Measurements from ENCODE around the gene CLDN9.
A peak's percentile ranks its signal among the peaks of the same experiment; 100 is the strongest.

CLDN9 gene

GRCh38 chr16:2970563-2970962 is 42.2 kb upstream of the CLDN9 start:
- H3K4me3 ChIP-seq (ENCODE audit: low read length) = peak overlapping the region; percentile 87; the same call in 1 of the 2 replicates
- TF ChIP-seq ZNF274 (IDR thresholded peaks at IDR 0.05; ENCODE audit: low read depth, low read length) = no peak

GRCh38 chr16:2971134-2971984 is 41.4 kb upstream of the CLDN9 start:
- no peak for TF ChIP-seq ZNF274 (IDR thresholded peaks at IDR 0.05; ENCODE audit: low read depth, low read length)

GRCh38 chr16:2971985-2972784 is 40.5 kb upstream of the CLDN9 start:
- H3K4me3 ChIP-seq (ENCODE audit: low read length) = no peak overlapping the region
- TF ChIP-seq ZNF274 (IDR thresholded peaks at IDR 0.05; ENCODE audit: low read depth, low read length) = no peak

More at GRCh38 chr16:2971134-2971984, 41.4 kb upstream of the CLDN9 start:
- no peak overlapping the region; the same call in 1 of the 2 replicates for H3K4me3 ChIP-seq (ENCODE audit: low read length)

GRCh38 chr16:2973093-2973492 is 39.6 kb upstream of the CLDN9 start:
- H3K4me3 ChIP-seq (ENCODE audit: low read length) = no peak overlapping the region
- TF ChIP-seq ZNF274 (IDR thresholded peaks at IDR 0.05; ENCODE audit: low read depth, low read length) = no peak

GRCh38 chr16:2973605-2974318 is 39.0 kb upstream of the CLDN9 start:
- no peak overlapping the region for H3K4me3 ChIP-seq (ENCODE audit: low read length)
- no peak for TF ChIP-seq ZNF274 (IDR thresholded peaks at IDR 0.05; ENCODE audit: low read depth, low read length)

GRCh38 chr16:2974319-2975056 is 38.2 kb upstream of the CLDN9 start:
- no peak for TF ChIP-seq ZNF274 (IDR thresholded peaks at IDR 0.05; ENCODE audit: low read depth, low read length)
- H3K4me3 ChIP-seq (ENCODE audit: low read length) = no peak overlapping the region

- no peak overlapping the region for H3K4me3 ChIP-seq (ENCODE audit: low read length)
- TF ChIP-seq ZNF274 (IDR thresholded peaks at IDR 0.05; ENCODE audit: low read depth, low read length) = no peak
Measured at GRCh38 chr16:2975161-2975795, 37.4 kb upstream of the CLDN9 start.

- no peak for TF ChIP-seq ZNF274 (IDR thresholded peaks at IDR 0.05; ENCODE audit: low read depth, low read length)
- no peak overlapping the region for H3K4me3 ChIP-seq (ENCODE audit: low read length)
Measured at GRCh38 chr16:2976201-2976600, 36.5 kb upstream of the CLDN9 start.

- H3K4me3 ChIP-seq (ENCODE audit: low read length) = no peak overlapping the region
- TF ChIP-seq ZNF274 (IDR thresholded peaks at IDR 0.05; ENCODE audit: low read depth, low read length) = no peak
Measured at GRCh38 chr16:2976673-2977072, 36.0 kb upstream of the CLDN9 start.

- no peak for TF ChIP-seq ZNF274 (IDR thresholded peaks at IDR 0.05; ENCODE audit: low read depth, low read length)
- H3K4me3 ChIP-seq (ENCODE audit: low read length) = no peak overlapping the region
Measured at GRCh38 chr16:2977440-2977839, 35.3 kb upstream of the CLDN9 start.

- TF ChIP-seq ZNF274 (IDR thresholded peaks at IDR 0.05; ENCODE audit: low read depth, low read length) = no peak
Measured at GRCh38 chr16:2979669-2980226, 33.0 kb upstream of the CLDN9 start.

GRCh38 chr16:2980227-2981176 is 32.2 kb upstream of the CLDN9 start, which contains the start of gene PKMYT1:
TSS of gene PKMYT1 (minus strand) at chr16:2980446. CDS start at chr16:2979657, 789 bp downstream.
- peak within 1 kb of the TSS; percentile 67 for H3K4me3 ChIP-seq (ENCODE audit: low read length)
- TF ChIP-seq ZNF274 (IDR thresholded peaks at IDR 0.05; ENCODE audit: low read depth, low read length) = no peak

More at GRCh38 chr16:2979669-2980226, 33.0 kb upstream of the CLDN9 start:
- peak overlapping the region; percentile 67 for H3K4me3 ChIP-seq (ENCODE audit: low read length)

Data from GM08714 (cell line).